Activated CD4-positive, alpha-beta T cell treated with anti-CD3 and anti-CD28 coated beads, Interleukin-2, Interleukin-6, amounts not matched to agents 100 ng/mL and 50 ng/mL, durations not matched to agents 16 hours and 8 hours (primary cell): ENCODE data around the gene FAM25G.
"Not testable (repeated sequence)": the region's sequence is repeated elsewhere in the genome, so short reads cannot be mapped to it uniquely, and the experiment has no call there.

ENCODE experiments used
- DNase-seq: peaks from one replicate; pipeline ENCODE4 v3.0.0-alpha.2; 2020

Gene FAM25G

GRCh38 chr10:47462577-47463358, 28.7 kb downstream of the FAM25G start:
- not testable (repeated sequence) for DNase-seq

GRCh38 chr10:47461261-47461687, 30.2 kb downstream of the FAM25G start:
- not testable (repeated sequence) for DNase-seq

GRCh38 chr10:47458466-47459154, 32.9 kb downstream of the FAM25G start:
- no peak for DNase-seq

- DNase-seq = no peak
These were observed 33.7 kb downstream of the FAM25G start for GRCh38 chr10:47457826-47458225.

GRCh38 chr10:47457528-47457820, 34.0 kb downstream of the FAM25G start:
- no peak for DNase-seq

GRCh38 chr10:47456794-47457527, 34.5 kb downstream of the FAM25G start:
- DNase-seq = no peak

GRCh38 chr10:47456079-47456785, 35.3 kb downstream of the FAM25G start:
- DNase-seq = no peak

GRCh38 chr10:47455350-47456078, 36.0 kb downstream of the FAM25G start:
- DNase-seq = not testable (repeated sequence)

- DNase-seq = no peak
These were observed 36.8 kb downstream of the FAM25G start for GRCh38 chr10:47454780-47455058.

GRCh38 chr10:47454008-47454779, 37.3 kb downstream of the FAM25G start:
- DNase-seq = no peak

GRCh38 chr10:47453141-47454007, 38.1 kb downstream of the FAM25G start:
- DNase-seq = no peak

- DNase-seq = no peak
These were observed 38.9 kb downstream of the FAM25G start for GRCh38 chr10:47452495-47453140.

- no peak for DNase-seq
These were observed 39.5 kb downstream of the FAM25G start for GRCh38 chr10:47451998-47452494.

- no peak for DNase-seq
These were observed 40.1 kb downstream of the FAM25G start for GRCh38 chr10:47451273-47451997.

GRCh38 chr10:47450442-47450841, 41.1 kb downstream of the FAM25G start:
- no peak for DNase-seq

- DNase-seq = no peak
These were observed 41.5 kb downstream of the FAM25G start for GRCh38 chr10:47449979-47450378.

GRCh38 chr10:47449102-47449978, 42.2 kb downstream of the FAM25G start:
- DNase-seq = no peak

GRCh38 chr10:47447705-47448104, 43.8 kb downstream of the FAM25G start:
- no peak for DNase-seq
